HepG2 (cell line): ENCODE measurements around the gene NYNRIN. TPM values are rescaled to one million over a fixed set of nuclear protein-coding genes. Genes with fewer than 3 reads are reported as not detected.

Experiments used
- CBX1 ChIP-seq: IDR thresholded peaks from one replicate; pipeline ENCODE4 v1.6.1; 2016; ENCODE audit warnings: antibody characterized with exemption, low read depth
- EEA1 ChIP-seq: sonication (generic); formaldehyde crosslinking; IDR thresholded peaks from 2 replicates; pipeline ENCODE4 v1.5.1; 2020; ENCODE audit warnings: mild to moderate bottlenecking, missing genetic modification reagents, borderline replicate concordance
- EP300 ChIP-seq, 3 experiments: sonication (generic) in 1 of 3; formaldehyde crosslinking in 1 of 3; IDR thresholded peaks; 2 replicates each; pipeline versions ENCODE4 v1.5.1 to v1.6.1; 2011 to 2020; ENCODE audit warnings: low read depth in 2 of 3, low read length in 2 of 3, borderline replicate concordance in 1 of 3, improper control_type of control experiment in 1 of 3, mild to moderate bottlenecking in 1 of 3, missing genetic modification reagents in 1 of 3, moderate library complexity in 1 of 3
- GATAD2A ChIP-seq: IDR thresholded peaks from 2 replicates; pipeline ENCODE4 v1.6.1; 2016
- HES4 ChIP-seq: sonication (generic); formaldehyde crosslinking; IDR thresholded peaks from 2 replicates; pipeline ENCODE4 v1.9.0; 2021; ENCODE audit warnings: mild to moderate bottlenecking, missing genetic modification reagents, borderline replicate concordance
- HNRNPH1 ChIP-seq: fragments of 200-400 bp; formaldehyde crosslinking; optimal IDR thresholded peaks from 2 replicates; pipeline ENCODE3; 2017; ENCODE audit warnings: mild to moderate bottlenecking, low read depth, low read length
- NFKBIZ ChIP-seq: IDR thresholded peaks from 2 replicates; pipeline ENCODE4 v1.6.1; 2018; ENCODE audit warnings: missing genetic modification reagents, missing compliant biosample characterization
- PHF8 ChIP-seq: sonication (generic); formaldehyde crosslinking; IDR thresholded peaks from 2 replicates; pipeline ENCODE4 v1.5.0; 2020; ENCODE audit warnings: missing genetic modification reagents
- RBFOX2 ChIP-seq: fragments of 200-400 bp; formaldehyde crosslinking; IDR thresholded peaks from 2 replicates; pipeline ENCODE4 v1.6.1; 2017; ENCODE audit warnings: low read depth, mild to moderate bottlenecking, low read length
- ZNF337 ChIP-seq: sonication (generic); formaldehyde crosslinking; IDR thresholded peaks from 2 replicates; pipeline ENCODE4 v1.5.1; 2020; ENCODE audit warnings: missing genetic modification reagents, low read depth, mild to moderate bottlenecking, borderline replicate concordance
- polyA plus RNA-seq, 8 experiments: library from polyadenylated mRNA; depleted of rRNA in 3 of 8; stranded (reverse) in 7 of 8; unstranded in 1 of 8; fragments of >200 nt; fragmentation: Illumina TruSeq in 4 of 8; extraction: Trizol in 4 of 8; gene quantifications; 2 replicates each; pipeline versions ENCODE4 v1.2.1 to v1.2.3, GENCODE V29; 2011 to 2016; ENCODE audit warnings: low read depth in 4 of 8, missing spikeins in 1 of 8, mixed read lengths in 1 of 8; ENCODE audit not compliant: insufficient read depth in 1 of 8
- total RNA-seq, 5 experiments: library from RNA; depleted of rRNA; stranded (reverse); fragments of >200 nt; fragmentation: Illumina TruSeq; extraction: Trizol; gene quantifications; 2 replicates each; pipeline ENCODE4 v1.2.3, GENCODE V29; 2016; ENCODE audit warnings: low read depth in 1 of 5
- TF ChIP-seq, protein P1 (sequence below): sonication (generic); formaldehyde crosslinking; IDR thresholded peaks from 2 replicates; pipeline ENCODE4 v1.8.0; 2022; ENCODE audit warnings: low read depth, missing genetic modification reagents
- TF ChIP-seq, protein P2 (sequence below): sonication (generic); formaldehyde crosslinking; IDR thresholded peaks from 2 replicates; pipeline ENCODE4 v1.5.0; 2020; ENCODE audit warnings: mild to moderate bottlenecking, missing genetic modification reagents, borderline replicate concordance
- TF ChIP-seq, protein P3 (sequence below): sonication (generic); formaldehyde crosslinking; IDR thresholded peaks from 2 replicates; pipeline ENCODE4 v1.5.0; 2020; ENCODE audit warnings: missing genetic modification reagents
- TF ChIP-seq, protein P4 (sequence below): sonication (generic); formaldehyde crosslinking; IDR thresholded peaks from 2 replicates; pipeline ENCODE4 v1.8.0; 2022; ENCODE audit warnings: mild to moderate bottlenecking, missing genetic modification reagents, moderate library complexity
- TF ChIP-seq, protein P5 (sequence below): IDR thresholded peaks from 2 replicates; pipeline ENCODE4 v1.6.1; 2016; ENCODE audit warnings: mild to moderate bottlenecking, missing biosample characterization, missing genetic modification reagents
- TF ChIP-seq, protein P6 (sequence below): sonication (generic); formaldehyde crosslinking; conservative IDR thresholded peaks from 2 replicates; pipeline ENCODE4 v1.4.0; 2020; ENCODE audit warnings: mild to moderate bottlenecking, missing genetic modification reagents, moderate library complexity
- TF ChIP-seq, protein P7 (sequence below): sonication (generic); formaldehyde crosslinking; IDR thresholded peaks from 2 replicates; pipeline ENCODE4 v1.4.0; 2020; ENCODE audit warnings: missing genetic modification reagents

NYNRIN gene
- total and polyA plus RNA-seq, 2 of the 13 experiments (the other 11 are each of a cell fraction or from before 2014, with no cell fraction given), result 0.63 to 1.1 TPM

DNA sequence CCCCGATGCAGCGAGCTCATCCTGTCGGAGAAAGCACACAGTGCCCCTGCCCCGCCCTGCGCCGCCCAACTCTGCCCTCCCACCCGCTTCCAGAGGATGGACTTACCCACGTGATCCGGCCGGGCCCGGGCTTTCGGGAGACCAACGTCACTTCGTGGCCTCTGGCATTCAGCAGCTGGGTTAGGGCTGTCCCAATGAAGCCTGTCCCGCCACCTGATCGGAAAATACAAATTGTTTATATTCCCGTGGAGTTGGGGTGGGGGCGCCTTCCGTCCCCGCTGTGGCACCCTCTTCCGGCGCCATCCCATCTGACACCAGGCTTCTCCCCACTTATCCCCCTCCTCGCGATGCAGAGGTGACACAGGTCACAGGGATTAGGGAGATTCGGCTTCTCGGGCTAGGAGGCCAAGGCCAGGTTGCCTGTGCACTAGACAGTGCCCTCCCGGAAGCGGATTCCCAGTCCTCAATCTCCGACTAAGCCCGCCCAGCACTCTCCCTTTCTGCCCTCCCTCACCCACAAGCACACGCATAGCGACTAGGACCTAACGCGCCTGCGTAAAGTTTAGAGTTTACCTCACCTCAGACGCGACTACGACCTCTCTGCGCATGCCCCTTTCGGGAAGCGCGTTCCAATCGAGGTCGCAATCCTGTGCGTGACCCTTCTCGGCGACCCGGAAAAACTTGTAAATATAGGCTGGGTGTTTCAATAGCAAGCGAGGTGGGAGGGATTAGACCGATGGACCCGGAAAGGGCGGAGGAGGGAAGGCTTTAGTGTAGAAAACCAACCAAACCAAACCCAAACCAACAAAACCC, 43.6 kb downstream of the NYNRIN start, which contains the start of gene SDR39U1 (continued):
- TF ChIP-seq, protein P1, sequence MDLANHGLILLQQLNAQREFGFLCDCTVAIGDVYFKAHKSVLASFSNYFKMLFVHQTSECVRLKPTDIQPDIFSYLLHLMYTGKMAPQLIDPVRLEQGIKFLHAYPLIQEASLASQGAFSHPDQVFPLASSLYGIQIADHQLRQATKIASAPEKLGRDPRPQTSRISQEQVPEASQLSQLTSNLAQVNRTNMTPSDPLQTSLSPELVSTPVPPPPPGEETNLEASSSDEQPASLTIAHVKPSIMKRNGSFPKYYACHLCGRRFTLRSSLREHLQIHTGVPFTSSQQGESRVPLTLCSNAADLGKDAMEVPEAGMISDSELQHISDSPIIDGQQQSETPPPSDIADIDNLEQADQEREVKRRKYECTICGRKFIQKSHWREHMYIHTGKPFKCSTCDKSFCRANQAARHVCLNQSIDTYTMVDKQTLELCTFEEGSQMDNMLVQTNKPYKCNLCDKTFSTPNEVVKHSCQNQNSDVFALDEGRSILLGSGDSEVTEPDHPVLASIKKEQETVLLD, result no peak
- peak; percentile 99 for TF ChIP-seq HES4 (CRISPR knock-in tag)
- TF ChIP-seq, protein P2, sequence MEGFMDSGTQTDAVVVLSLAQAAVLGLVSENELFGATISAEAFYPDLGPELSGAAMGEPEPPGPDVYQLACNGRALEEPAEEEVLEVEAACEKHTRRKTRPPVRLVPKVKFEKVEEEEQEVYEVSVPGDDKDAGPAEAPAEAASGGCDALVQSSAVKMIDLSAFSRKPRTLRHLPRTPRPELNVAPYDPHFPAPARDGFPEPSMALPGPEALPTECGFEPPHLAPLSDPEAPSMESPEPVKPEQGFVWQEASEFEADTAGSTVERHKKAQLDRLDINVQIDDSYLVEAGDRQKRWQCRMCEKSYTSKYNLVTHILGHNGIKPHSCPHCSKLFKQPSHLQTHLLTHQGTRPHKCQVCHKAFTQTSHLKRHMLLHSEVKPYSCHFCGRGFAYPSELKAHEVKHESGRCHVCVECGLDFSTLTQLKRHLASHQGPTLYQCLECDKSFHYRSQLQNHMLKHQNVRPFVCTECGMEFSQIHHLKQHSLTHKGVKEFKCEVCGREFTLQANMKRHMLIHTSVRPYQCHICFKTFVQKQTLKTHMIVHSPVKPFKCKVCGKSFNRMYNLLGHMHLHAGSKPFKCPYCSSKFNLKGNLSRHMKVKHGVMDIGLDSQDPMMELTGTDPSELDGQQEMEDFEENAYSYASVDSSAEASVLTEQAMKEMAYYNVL (CRISPR knock-in tag), result peak; percentile 93; the same call in 1 of the 2 replicates
- peak; percentile 96 for TF ChIP-seq HNRNPH1
- TF ChIP-seq CBX1, result peak; percentile 66
- TF ChIP-seq EP300 (IDR thresholded peaks at IDR 0.05; ENCODE audit: low read depth in 2 of 2, low read length in 2 of 2), result 0 out of 4 replicates have a peak, but pooled peaks have one; percentile 44 to 47
- TF ChIP-seq EP300 (CRISPR knock-in tag; IDR thresholded peaks at IDR 0.05; ENCODE audit: borderline replicate concordance), result no peak
- TF ChIP-seq GATAD2A (CRISPR knock-in tag), result peak; percentile 88
- TF ChIP-seq, protein P3, sequence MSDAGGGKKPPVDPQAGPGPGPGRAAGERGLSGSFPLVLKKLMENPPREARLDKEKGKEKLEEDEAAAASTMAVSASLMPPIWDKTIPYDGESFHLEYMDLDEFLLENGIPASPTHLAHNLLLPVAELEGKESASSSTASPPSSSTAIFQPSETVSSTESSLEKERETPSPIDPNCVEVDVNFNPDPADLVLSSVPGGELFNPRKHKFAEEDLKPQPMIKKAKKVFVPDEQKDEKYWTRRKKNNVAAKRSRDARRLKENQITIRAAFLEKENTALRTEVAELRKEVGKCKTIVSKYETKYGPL (CRISPR knock-in tag), result no peak
- TF ChIP-seq, protein P4, sequence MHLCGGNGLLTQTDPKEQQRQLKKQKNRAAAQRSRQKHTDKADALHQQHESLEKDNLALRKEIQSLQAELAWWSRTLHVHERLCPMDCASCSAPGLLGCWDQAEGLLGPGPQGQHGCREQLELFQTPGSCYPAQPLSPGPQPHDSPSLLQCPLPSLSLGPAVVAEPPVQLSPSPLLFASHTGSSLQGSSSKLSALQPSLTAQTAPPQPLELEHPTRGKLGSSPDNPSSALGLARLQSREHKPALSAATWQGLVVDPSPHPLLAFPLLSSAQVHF (CRISPR knock-in tag), result no peak
- TF ChIP-seq, protein P5, sequence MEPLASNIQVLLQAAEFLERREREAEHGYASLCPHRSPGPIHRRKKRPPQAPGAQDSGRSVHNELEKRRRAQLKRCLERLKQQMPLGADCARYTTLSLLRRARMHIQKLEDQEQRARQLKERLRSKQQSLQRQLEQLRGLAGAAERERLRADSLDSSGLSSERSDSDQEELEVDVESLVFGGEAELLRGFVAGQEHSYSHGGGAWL (CRISPR knock-in tag), result peak; percentile 95; the same call in 1 of the 2 replicates
- TF ChIP-seq PHF8 (CRISPR knock-in tag), result peak; percentile 97
- TF ChIP-seq, protein P6, sequence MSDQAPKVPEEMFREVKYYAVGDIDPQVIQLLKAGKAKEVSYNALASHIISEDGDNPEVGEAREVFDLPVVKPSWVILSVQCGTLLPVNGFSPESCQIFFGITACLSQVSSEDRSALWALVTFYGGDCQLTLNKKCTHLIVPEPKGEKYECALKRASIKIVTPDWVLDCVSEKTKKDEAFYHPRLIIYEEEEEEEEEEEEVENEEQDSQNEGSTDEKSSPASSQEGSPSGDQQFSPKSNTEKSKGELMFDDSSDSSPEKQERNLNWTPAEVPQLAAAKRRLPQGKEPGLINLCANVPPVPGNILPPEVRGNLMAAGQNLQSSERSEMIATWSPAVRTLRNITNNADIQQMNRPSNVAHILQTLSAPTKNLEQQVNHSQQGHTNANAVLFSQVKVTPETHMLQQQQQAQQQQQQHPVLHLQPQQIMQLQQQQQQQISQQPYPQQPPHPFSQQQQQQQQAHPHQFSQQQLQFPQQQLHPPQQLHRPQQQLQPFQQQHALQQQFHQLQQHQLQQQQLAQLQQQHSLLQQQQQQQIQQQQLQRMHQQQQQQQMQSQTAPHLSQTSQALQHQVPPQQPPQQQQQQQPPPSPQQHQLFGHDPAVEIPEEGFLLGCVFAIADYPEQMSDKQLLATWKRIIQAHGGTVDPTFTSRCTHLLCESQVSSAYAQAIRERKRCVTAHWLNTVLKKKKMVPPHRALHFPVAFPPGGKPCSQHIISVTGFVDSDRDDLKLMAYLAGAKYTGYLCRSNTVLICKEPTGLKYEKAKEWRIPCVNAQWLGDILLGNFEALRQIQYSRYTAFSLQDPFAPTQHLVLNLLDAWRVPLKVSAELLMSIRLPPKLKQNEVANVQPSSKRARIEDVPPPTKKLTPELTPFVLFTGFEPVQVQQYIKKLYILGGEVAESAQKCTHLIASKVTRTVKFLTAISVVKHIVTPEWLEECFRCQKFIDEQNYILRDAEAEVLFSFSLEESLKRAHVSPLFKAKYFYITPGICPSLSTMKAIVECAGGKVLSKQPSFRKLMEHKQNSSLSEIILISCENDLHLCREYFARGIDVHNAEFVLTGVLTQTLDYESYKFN (CRISPR knock-in tag), result peak; percentile 84
- TF ChIP-seq, protein P7, sequence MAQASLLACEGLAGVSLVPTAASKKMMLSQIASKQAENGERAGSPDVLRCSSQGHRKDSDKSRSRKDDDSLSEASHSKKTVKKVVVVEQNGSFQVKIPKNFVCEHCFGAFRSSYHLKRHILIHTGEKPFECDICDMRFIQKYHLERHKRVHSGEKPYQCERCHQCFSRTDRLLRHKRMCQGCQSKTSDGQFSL (CRISPR knock-in tag), result peak; percentile 87
- peak; percentile 92 for TF ChIP-seq RBFOX2
- peak; percentile 96 for TF ChIP-seq EEA1
- peak; percentile 37 for TF ChIP-seq NFKBIZ (CRISPR knock-in tag)
- TF ChIP-seq ZNF337, result no peak
